Mesenteric fat pad (tissue), 1 donor: ENCODE data around the gene FRYL. TPM values are rescaled to one million over a fixed set of nuclear protein-coding genes. Genes with fewer than 3 reads are reported as not detected.
"Not testable (repeated sequence)": the region's sequence is repeated elsewhere in the genome, so short reads cannot be mapped to it uniquely, and the experiment has no call there.

Experiments
- DNase-seq: peaks from one replicate; pipeline ENCODE4 v3.0.0-alpha.2; 2020; ENCODE audit warnings: low spot score
- total RNA-seq: library from RNA; stranded (reverse); fragmentation: NEBNext Ultra II Directional; extraction: Animal tissue kit (Norgen Biotek cat#: 25700); gene quantifications from one replicate; pipeline ENCODE4 v1.2.1, GENCODE V29; 2021
- donor health status: DM: yes; HTN: yes; CAD: no.

The FRYL gene
- total RNA-seq, 1 donor from 2014 or later: 53.0 TPM

GRCh38 chr4:48491514-48492176 lies 288.4 kb downstream of the FRYL start:
- DNase-seq: no peak

- no peak for DNase-seq
These were observed 289.2 kb downstream of the FRYL start for GRCh38 chr4:48490680-48491513.

GRCh38 chr4:48490012-48490679 lies 289.9 kb downstream of the FRYL start, which contains the start of gene ZAR1:
Gene ZAR1 (plus strand): TSS chr4:48490252. CDS start chr4:48490292, 40 bp downstream.
- DNase-seq: no peak

DNA sequence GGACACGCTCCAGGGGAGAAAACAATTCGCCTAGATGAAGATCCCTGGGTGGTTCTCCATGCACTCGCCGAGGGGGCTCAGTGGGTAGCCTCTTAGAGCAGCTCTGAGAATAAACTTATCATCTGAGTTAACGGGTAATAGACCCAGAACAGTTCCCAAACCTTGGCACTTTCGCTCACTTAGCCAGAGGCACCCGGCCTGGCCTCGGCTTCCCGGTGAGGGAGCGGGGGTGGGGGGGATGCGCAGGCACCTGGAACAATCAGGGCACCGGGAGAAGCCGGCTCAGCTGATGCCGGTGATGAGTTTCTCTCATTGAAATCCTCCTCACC lies 290.4 kb downstream of the FRYL start:
- no peak for DNase-seq

- DNase-seq: no peak
These were observed 295.4 kb downstream of the FRYL start for GRCh38 chr4:48484494-48485168.

DNA sequence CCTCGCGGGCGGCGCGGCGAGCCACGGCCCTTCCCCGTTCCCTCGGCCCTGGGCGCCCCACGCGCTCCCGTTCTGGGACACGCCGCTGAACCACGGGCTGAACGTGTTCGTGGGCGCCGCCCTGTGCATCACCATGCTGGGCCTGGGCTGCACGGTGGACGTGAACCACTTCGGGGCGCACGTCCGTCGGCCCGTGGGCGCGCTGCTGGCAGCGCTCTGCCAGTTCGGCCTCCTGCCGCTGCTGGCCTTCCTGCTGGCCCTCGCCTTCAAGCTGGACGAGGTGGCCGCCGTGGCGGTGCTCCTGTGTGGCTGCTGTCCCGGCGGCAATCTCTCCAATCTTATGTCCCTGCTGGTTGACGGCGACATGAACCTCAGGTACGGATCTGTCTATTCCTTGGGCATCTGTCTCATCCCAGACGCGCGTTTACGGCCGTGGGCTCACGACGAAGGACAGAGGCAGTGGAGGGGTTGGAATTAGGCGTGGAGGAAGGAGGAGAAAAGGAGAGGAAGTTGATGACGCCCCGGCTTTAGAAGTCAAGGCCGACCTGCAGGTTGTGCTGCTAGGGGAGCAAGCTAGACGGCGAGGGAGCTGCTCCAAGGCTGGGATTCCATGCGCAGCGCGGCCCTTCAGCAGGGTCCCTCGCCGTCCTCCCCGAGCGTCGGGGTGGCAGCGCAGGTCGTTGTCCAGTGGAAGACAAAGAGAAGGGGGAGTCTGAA lies 296.1 kb downstream of the FRYL start:
- no peak for DNase-seq

DNA sequence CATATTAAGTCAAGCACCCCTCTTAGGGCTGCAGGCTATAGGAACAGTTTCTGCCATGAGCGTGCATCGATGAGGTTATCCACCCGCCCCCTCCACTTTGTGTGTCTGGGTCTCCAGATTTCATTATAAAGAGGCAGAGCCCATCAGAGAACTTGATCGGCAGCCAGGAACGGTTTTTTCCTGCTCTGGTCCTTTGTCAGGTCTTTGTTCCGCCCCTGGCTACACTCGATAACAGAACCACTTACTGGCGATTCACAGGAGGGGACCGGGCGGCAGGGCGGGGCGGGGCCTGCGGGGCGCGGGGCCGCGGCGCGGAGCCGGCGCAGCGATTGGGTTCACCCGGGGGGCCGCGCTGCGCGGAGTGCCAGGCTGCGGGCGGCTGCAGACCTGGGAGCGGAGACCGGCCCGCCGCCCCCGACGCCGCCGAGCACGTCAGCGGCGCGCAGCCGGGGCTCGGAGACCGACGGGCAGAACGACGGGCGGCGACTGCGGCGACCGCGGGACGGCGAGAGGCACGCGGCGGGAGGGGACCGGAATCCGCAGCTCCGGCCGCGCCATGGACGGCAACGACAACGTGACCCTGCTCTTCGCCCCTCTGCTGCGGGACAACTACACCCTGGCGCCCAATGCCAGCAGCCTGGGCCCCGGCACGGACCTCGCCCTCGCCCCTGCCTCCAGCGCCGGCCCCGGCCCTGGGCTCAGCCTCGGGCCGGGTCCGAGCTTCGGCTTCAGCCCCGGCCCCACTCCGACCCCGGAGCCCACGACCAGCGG lies 296.9 kb downstream of the FRYL start, which contains the start of gene SLC10A4:
SLC10A4 (plus strand) TSS at position 338 of the 771 bp plus-strand sequence; CDS start at position 557, 219 bp downstream.
- no peak for DNase-seq

GRCh38 chr4:48481581-48481980 lies 298.5 kb downstream of the FRYL start:
- DNase-seq: no peak

GRCh38 chr4:48478273-48478672 lies 301.8 kb downstream of the FRYL start:
- DNase-seq: no peak

- DNase-seq: no peak
These were observed 304.3 kb downstream of the FRYL start for GRCh38 chr4:48475770-48476169.

GRCh38 chr4:48472794-48473193 lies 307.3 kb downstream of the FRYL start:
- DNase-seq: no peak

GRCh38 chr4:48470570-48470969 lies 309.5 kb downstream of the FRYL start:
- no peak for DNase-seq

- DNase-seq: no peak
These were observed 309.9 kb downstream of the FRYL start for GRCh38 chr4:48470137-48470536.

- DNase-seq: no peak
These were observed 312.2 kb downstream of the FRYL start for GRCh38 chr4:48467891-48468290.

DNA sequence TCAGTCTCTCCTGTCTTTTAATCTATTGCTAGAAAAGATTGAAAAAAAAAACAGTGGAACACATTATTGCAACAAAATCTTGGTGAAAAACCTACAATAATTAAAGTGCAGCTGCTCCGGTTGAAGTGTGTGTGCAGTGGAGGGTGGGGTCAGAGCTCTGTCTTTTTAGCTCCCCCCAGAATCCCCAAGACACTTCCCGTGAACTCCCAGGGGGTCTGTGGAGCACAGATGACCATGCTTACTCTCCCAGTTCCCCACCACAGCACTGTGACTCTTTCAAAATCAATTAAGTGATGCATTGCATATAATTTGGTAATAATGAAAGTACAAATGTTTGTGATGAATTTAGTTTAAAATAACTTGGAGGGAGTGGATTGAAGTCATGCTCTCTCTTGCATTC lies 312.6 kb downstream of the FRYL start:
- DNase-seq: no peak

GRCh38 chr4:48462363-48462762 lies 317.7 kb downstream of the FRYL start:
- no peak for DNase-seq

DNA sequence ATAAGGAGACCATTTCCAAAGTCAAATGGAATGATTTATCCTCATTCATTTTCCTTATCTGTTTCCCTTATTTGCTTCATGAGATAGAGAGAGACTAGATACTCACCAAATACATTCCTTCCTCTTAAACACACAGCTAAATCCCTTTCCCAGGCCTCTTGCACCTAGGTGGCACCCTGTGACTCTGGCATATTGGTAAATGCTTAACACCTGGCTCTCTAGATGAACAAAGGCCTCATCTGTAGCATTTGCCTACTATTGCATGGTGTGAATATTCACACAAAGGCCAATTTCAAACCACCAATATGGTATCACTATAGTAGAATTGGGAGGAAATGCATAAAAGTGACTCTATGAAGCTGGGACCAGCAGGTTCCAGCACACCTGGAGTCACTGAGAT lies 319.1 kb downstream of the FRYL start:
- DNase-seq: no peak

DNA sequence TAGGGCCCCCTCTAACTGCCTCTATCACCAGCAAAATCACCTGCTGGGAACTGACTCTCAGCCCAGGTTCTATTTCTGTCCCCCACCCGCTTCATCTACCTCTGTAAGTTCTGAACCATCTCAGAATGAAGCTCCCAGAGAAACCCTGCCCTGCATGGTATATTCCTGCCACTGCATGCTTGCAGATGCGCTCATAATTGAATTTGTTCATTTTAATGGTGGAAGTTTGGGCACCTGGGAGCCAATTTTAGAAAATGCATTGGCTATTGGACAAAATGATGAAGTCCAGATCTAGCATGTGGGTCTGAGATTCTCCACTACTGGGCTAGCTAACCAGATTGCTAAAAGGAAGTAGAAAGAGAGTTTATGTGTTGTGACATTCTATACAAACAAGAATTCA lies 325.5 kb downstream of the FRYL start:
- no peak for DNase-seq

GRCh38 chr4:48451656-48452055 lies 328.4 kb downstream of the FRYL start:
- DNase-seq: not testable (repeated sequence)

DNA sequence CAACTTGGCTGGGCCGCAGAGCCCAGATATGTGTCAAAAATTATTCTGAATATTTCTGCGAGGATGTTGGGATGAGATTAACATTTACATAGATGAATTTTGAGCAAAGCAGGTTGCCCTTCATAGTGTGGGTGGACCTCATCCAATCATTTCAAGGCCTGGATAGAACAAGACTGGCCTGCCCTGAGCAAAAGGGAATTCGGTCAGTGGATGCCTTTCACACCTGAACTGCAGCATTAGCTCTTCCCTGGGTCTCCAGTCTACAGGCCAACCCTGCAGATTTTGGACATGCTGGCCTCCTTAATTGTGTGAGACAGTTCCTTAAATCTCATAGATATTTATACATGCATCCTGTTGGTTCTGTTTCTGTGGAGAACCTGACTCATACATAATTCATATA lies 329.3 kb downstream of the FRYL start:
- DNase-seq: no peak
